PC-3 (cell line): Measurements from ENCODE around the gene TMEM37. TPM values are rescaled to one million over a fixed set of nuclear protein-coding genes. Genes with fewer than 3 reads are reported as not detected.

Experiments used
- ATAC-seq: fragments of 200-7000 bp; cut with Tn5 transposase; 2 replicates; pipeline ENCODE4 v1.9.1; 2020; ENCODE audit warnings: mild to moderate bottlenecking, moderate library complexity
- BruUV-seq: library from RNA; stranded (reverse); fragments of 400-500 nt; replicated peaks from 2 replicates; lab custom pipeline; 2021; lab: Mats Ljungman, UMichigan
- CTCF ChIA-PET: fragments of 300-600 bp; sonication (Branson Sonifier 250); formaldehyde crosslinking; loops from one replicate; lab custom pipeline; 2022; ENCODE audit warnings: antibody characterized with exemption; lab: Charles Lee
- POLR2A ChIA-PET: fragments of 300-600 bp; sonication (Branson Sonifier 250); formaldehyde crosslinking; loops from one replicate; lab custom pipeline; 2022; ENCODE audit warnings: antibody characterized with exemption; ENCODE audit not compliant: unreplicated experiment; lab: Charles Lee
- DNase-seq: peaks from one replicate; pipeline ENCODE4 v3.0.0-alpha.2; 2015
- H2AFZ ChIP-seq: fragments of 300-600 bp; sonication (generic); 2 replicates; pipeline ENCODE4 v1.6.0; 2016; ENCODE audit warnings: antibody characterized with exemption, low read length
- H3F3A ChIP-seq: fragments of 300-600 bp; sonication (generic); one replicate; pipeline ENCODE4 v1.6.0; 2017; ENCODE audit warnings: antibody characterized with exemption, low read length, control low read depth, mild to moderate bottlenecking; ENCODE audit not compliant: unreplicated experiment
- H3K27ac ChIP-seq: fragments of 300-600 bp; sonication (generic); 2 replicates; pipeline ENCODE4 v1.5.1; 2016; ENCODE audit warnings: mild to moderate bottlenecking, low read length
- H3K27me3 ChIP-seq: fragments of 300-600 bp; sonication (generic); 2 replicates; pipeline ENCODE4 v1.6.1; 2016; ENCODE audit warnings: low read length, mixed read lengths
- H3K36me3 ChIP-seq: fragments of 300-600 bp; sonication (generic); 2 replicates; pipeline ENCODE4 v1.6.1; 2016; ENCODE audit warnings: low read depth, mixed run types, low read length, mixed read lengths
- H3K4me1 ChIP-seq: fragments of 300-600 bp; sonication (generic); 2 replicates; pipeline ENCODE4 v1.5.1; 2016; ENCODE audit warnings: low read length; ENCODE audit not compliant: insufficient read depth
- H3K4me2 ChIP-seq: fragments of 300-600 bp; sonication (generic); 2 replicates; pipeline ENCODE4 v1.6.0; 2016; ENCODE audit warnings: low read length
- H3K4me3 ChIP-seq: fragments of 300-600 bp; sonication (generic); 2 replicates; pipeline ENCODE4 v1.5.1; 2016; ENCODE audit warnings: mild to moderate bottlenecking, low read length, mixed read lengths
- H3K79me2 ChIP-seq: fragments of 300-600 bp; sonication (generic); 2 replicates; pipeline ENCODE4 v1.6.1; 2017; ENCODE audit warnings: low read length, mixed read lengths
- H3K9ac ChIP-seq: fragments of 300-600 bp; sonication (generic); 2 replicates; pipeline ENCODE4 v1.6.0; 2016; ENCODE audit warnings: mild to moderate bottlenecking, low read length
- H3K9me2 ChIP-seq: fragments of 300-600 bp; sonication (generic); replicated peaks from 2 replicates; pipeline ENCODE4 v1.6.1; 2016; ENCODE audit warnings: mixed run types, low read length, mixed read lengths
- H3K9me3 ChIP-seq: fragments of 300-600 bp; sonication (generic); 2 replicates; pipeline ENCODE4 v1.6.1; 2016; ENCODE audit warnings: low read length, mixed read lengths
- H4K20me1 ChIP-seq: fragments of 300-600 bp; sonication (generic); 2 replicates; pipeline ENCODE4 v1.6.1; 2016; ENCODE audit warnings: low read length, mixed read lengths
- CTCF ChIP-seq: fragments of 300-600 bp; sonication (generic); conservative IDR thresholded peaks from 2 replicates; pipeline ENCODE4 v1.5.1; 2017; ENCODE audit warnings: antibody characterized with exemption, low read depth, mild to moderate bottlenecking, low read length
- EZH2 ChIP-seq: fragments of 300-600 bp; sonication (generic); IDR thresholded peaks from one replicate; pipeline ENCODE4 v1.6.1; 2017; ENCODE audit warnings: antibody characterized with exemption, mild to moderate bottlenecking, low read length; ENCODE audit not compliant: unreplicated experiment
- EZH2phosphoT487 ChIP-seq: fragments of 300-600 bp; sonication (generic); IDR thresholded peaks from 2 replicates; pipeline ENCODE4 v1.6.1; 2018; ENCODE audit warnings: mild to moderate bottlenecking, antibody characterized with exemption, low read length, borderline replicate concordance
- intact Hi-C: fragments of 100-400 bp; cut with micrococcal nuclease; formaldehyde crosslinking; loops from 2 replicates; pipeline ENCODE4 v1.9.0; 2023
- total RNA-seq: library from RNA; depleted of rRNA; stranded (reverse); fragments of >200 nt; gene quantifications from 2 replicates; pipeline ENCODE4 v1.2.3, GENCODE V29; 2014

Gene TMEM37
- total RNA-seq, 1 experiment from 2014 or later: 0.26 TPM

- POLR2A ChIA-PET: no interaction called here
- no peak for DNase-seq
- CTCF ChIA-PET: no interaction called here
These were observed 36.7 kb downstream of the TMEM37 start for GRCh38 chr2:119468154-119468955.

GRCh38 chr2:119469131-119469530, 37.5 kb downstream of the TMEM37 start:
- no peaks in the 10 kb centered on the region for H3F3A ChIP-seq
- H3K9me2 ChIP-seq: no peaks in the 10 kb centered on the region
- no peak overlapping the region for H3K9ac ChIP-seq
- H3K27ac ChIP-seq: no peak overlapping the region
- H3K4me2 ChIP-seq: no peak overlapping the region
- no peaks in the 10 kb centered on the region for H3K4me1 ChIP-seq
- POLR2A ChIA-PET: no interaction called here
- intact Hi-C loops: no loop called here
- ATAC-seq (no peak), DNase-seq (no peak)
- no TSS peak for BruUV-seq
- CTCF ChIA-PET: no interaction called here
- no peaks in the 10 kb centered on the region for H3K27me3 ChIP-seq
- no peak for TF ChIP-seq EZH2
- no peak for TF ChIP-seq CTCF
- TF ChIP-seq EZH2phosphoT487: no peak
- no peaks in the 10 kb centered on the region for H3K36me3 ChIP-seq
- no peaks in the 10 kb centered on the region for H3K79me2 ChIP-seq
- H4K20me1 ChIP-seq: no peaks in the 10 kb centered on the region
- H3K4me3 ChIP-seq: no peak overlapping the region
- no peak overlapping the region for H2AFZ ChIP-seq
- no peaks in the 10 kb centered on the region for H3K9me3 ChIP-seq

More at GRCh38 chr2:119468154-119468955, 36.7 kb downstream of the TMEM37 start:
- intact Hi-C loops: no loop called here
- H3K27me3 ChIP-seq: no peaks in the 10 kb centered on the region
- H3K27ac ChIP-seq: no peak overlapping the region
- no peak overlapping the region for H3K4me2 ChIP-seq
- H3K4me3 ChIP-seq: no peak overlapping the region
- H3K9me2 ChIP-seq: no peaks in the 10 kb centered on the region
- H3K79me2 ChIP-seq: no peaks in the 10 kb centered on the region
- TF ChIP-seq EZH2phosphoT487: no peak
- no peak for TF ChIP-seq CTCF
- TF ChIP-seq EZH2: no peak
- no peaks in the 10 kb centered on the region for H3K36me3 ChIP-seq
- no TSS peak for BruUV-seq
- H3K9ac ChIP-seq: no peak overlapping the region
- ATAC-seq: no peak
- H2AFZ ChIP-seq: no peak overlapping the region
- no peaks in the 10 kb centered on the region for H3F3A ChIP-seq
- H3K9me3 ChIP-seq: no peaks in the 10 kb centered on the region
- no peaks in the 10 kb centered on the region for H4K20me1 ChIP-seq
- peaks cover 6% of the 10 kb centered on the region for H3K4me1 ChIP-seq

- Histone ChIP-seq H2AFZ (no peak overlapping the region), H3K79me2 (no peaks in the 10 kb centered on the region), H4K20me1 (no peaks in the 10 kb centered on the region), H3K27me3 (no peaks in the 10 kb centered on the region), H3K4me2 (no peak overlapping the region), H3K4me1 (no peaks in the 10 kb centered on the region), H3K36me3 (no peaks in the 10 kb centered on the region), H3K9me2 (no peaks in the 10 kb centered on the region), H3K9ac (no peak overlapping the region), H3F3A (no peaks in the 10 kb centered on the region), H3K4me3 (no peak overlapping the region), H3K27ac (no peak overlapping the region), H3K9me3 (no peaks in the 10 kb centered on the region)
- TF ChIP-seq CTCF: no peak
- no peak for TF ChIP-seq EZH2phosphoT487
- no peak for TF ChIP-seq EZH2
- CTCF ChIA-PET: no interaction called here
- no peak for ATAC-seq
- intact Hi-C loops: no loop called here
- POLR2A ChIA-PET: no interaction called here
- BruUV-seq: no TSS peak
- DNase-seq: no peak
These were observed 38.1 kb downstream of the TMEM37 start for GRCh38 chr2:119469661-119470297.
